Measurements from ENCODE around the gene CFAP46.
"Not testable (repeated sequence)": the region's sequence is repeated elsewhere in the genome, so short reads cannot be mapped to it uniquely, and the experiment has no call there.

The CFAP46 gene

GRCh38 chr10:132792099-132792498 is 150.3 kb downstream of the CFAP46 start:
- not testable (repeated sequence) for DNase-seq (ENCODE audit: low spot score)

DNA sequence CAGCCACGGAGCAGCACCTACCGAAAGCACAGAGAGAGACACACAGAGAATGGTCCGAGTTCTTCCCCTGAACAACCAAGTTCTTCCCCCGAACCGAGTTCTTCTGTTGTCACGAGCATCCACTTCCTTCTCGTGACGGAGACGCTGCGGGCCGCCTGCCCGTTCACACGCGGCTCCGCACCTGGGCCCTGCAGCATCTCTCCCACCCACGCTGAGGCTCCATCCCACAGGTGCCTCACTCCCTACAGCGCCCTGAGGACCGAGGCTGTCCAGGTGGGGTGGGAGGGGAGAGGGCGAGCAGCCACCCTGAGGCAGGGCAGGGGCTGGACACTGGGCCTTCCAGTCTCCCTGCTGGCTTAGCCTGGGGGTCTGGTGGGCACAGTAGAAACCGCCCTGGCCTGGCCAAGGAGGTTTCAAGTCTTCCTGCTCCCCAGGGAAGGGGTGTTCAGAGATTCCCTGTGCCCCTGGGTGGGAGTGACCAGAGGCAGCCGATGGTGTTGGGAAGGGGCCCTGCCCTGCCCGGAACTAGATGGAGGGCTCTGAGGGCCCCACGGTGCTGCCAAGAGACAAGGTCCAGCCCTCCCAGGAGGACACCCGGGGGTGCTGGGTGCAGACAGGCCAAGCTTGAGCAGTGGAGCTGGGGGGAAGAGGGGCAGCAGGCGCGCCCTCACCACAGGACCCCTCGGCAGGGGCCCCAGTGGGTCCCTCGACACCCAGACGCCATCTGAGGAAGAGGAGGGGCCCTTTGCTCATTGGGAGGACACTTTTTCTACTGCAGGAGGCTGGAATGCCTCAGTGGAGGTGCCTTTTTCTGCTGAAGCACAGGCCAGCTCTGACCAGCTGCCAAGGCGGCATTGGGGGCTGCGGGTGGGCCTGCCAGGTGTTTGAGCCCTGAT is 151.2 kb downstream of the CFAP46 start:
- no peak for DNase-seq (ENCODE audit: low spot score)

GRCh38 chr10:132790470-132790869 is 151.9 kb downstream of the CFAP46 start:
- DNase-seq (ENCODE audit: low spot score) = no peak

- no peak for DNase-seq (ENCODE audit: low spot score)
Observed at GRCh38 chr10:132789659-132790148, 152.7 kb downstream of the CFAP46 start.

- no peak for DNase-seq (ENCODE audit: low spot score)
Observed at GRCh38 chr10:132788831-132789219, 153.5 kb downstream of the CFAP46 start.

DNA sequence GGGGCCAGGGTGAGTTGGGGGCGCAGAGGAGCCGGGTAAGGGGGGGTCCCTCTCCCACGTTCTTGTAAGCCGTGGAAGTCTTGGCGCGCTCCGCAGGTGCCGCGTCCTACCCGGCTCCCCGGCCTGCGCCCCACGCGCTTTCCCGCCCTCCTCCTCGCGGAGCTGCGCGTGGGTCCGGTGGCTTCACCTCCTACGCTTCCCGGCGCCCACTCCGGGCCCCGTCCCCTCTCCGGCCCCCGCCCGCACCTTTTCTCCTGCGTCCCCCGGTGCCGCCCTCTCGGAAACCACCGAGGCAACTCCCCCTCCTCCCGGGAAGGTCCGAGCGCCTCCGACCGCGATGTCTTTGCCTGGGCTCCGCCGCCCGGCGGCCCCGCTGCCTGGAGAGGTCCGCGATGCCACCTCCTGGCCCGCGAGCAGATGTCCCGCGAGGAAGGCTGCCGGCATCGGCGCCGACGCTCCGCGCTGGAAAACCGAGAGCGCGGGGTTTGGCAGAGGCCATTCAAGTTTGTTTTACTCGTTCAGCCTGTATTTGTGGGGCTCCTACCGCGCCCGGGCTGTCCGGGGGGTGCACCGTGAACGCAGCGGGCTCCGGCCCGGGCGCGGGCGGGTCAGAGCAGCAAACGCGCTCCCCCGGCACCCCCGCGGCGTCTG is 154.1 kb downstream of the CFAP46 start:
- DNase-seq (ENCODE audit: low spot score) = no peak

DNA sequence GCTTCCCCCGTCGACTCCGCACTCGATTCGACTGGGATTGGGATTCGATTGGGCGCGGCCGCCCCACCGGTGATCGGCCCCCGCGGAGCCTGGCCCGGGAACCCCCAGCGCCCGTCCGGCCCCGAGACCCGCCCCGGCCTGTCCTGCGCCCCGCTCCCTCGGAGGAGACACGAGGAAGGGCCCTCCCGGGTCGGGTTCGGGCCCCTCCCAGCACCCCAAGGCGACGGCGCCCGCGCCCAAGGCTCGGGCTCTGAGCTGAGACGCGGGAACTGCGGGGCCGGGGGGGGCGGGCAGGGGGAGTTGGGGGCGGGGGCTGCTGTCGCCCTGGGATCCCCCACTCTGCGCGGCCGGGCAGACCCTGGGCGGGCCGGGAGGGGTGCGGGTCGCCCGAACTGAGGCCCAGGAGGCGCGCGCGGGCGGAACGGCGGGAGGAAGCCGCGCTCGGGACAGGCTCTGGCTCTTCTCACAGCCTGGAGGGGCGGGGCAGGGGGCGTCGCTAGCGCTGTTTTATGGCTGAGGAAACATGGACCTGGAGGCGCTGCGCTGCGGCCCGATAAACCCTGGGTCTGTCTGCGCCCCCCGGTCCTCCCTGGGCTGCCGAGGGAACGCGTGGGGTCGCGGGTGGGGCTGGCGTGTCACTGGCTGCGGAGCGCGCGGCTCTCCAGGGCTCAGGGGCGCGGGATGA is 154.7 kb downstream of the CFAP46 start:
- DNase-seq (ENCODE audit: low spot score) = no peak

DNA sequence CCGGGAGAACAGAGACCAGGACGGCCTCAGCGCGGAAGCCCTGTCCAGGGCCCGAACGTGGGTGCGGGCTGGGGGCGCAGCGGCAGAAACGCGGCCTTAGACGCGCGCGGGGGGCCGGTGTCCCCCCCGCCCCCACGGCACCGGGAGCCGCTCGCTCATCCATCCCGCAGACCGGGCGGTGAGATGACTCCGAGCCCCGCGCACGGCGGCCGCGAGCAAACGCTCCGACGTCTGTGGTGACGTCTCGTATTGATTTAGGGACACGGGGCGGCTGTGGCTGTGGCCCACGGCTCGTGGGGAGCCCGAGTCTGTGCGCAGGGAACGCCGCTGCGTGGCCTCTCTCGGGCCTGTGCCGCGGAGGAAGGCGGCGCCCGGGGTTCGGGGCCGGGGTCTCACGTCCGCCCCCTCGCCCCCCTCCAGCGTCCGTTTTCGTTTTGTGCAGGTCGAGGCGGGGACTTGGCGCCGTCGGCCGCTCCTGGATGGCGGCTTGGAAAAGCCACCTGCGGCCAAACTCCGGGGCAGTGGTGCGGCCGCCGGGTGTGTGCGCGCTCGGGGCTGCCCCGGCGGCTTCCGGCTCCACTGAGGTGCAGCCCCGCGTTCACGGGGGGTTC is 155.4 kb downstream of the CFAP46 start:
- DNase-seq (ENCODE audit: low spot score) = no peak

DNA sequence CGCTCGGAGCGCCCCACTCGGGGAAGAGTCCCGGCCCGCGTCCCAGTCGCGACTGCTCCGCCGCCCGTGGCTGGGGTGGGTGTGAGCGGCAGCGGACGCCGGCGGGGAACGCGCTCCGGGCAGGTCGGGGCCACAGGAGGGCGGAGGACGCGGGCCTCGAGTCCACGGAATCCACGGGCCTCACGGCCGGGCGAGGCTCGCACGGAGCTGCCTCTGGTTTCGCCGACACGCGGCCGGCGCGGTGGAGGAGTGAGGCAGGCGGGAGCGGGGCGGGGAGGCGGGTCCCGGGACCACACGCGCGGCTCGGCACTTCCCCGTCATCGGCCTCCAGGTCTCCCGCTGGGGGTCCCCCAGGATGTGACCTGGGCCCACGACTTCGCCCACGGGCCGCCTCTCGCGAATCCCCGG is 155.9 kb downstream of the CFAP46 start:
- no peak for DNase-seq (ENCODE audit: low spot score)

- no peak for DNase-seq (ENCODE audit: low spot score)
Observed at GRCh38 chr10:132785723-132786475, 156.5 kb downstream of the CFAP46 start, which contains the start of gene NKX6-2. Gene NKX6-2, minus strand, starts transcription at chr10:132786147. Its CDS starts 199 bp downstream, at chr10:132785948.

DNA sequence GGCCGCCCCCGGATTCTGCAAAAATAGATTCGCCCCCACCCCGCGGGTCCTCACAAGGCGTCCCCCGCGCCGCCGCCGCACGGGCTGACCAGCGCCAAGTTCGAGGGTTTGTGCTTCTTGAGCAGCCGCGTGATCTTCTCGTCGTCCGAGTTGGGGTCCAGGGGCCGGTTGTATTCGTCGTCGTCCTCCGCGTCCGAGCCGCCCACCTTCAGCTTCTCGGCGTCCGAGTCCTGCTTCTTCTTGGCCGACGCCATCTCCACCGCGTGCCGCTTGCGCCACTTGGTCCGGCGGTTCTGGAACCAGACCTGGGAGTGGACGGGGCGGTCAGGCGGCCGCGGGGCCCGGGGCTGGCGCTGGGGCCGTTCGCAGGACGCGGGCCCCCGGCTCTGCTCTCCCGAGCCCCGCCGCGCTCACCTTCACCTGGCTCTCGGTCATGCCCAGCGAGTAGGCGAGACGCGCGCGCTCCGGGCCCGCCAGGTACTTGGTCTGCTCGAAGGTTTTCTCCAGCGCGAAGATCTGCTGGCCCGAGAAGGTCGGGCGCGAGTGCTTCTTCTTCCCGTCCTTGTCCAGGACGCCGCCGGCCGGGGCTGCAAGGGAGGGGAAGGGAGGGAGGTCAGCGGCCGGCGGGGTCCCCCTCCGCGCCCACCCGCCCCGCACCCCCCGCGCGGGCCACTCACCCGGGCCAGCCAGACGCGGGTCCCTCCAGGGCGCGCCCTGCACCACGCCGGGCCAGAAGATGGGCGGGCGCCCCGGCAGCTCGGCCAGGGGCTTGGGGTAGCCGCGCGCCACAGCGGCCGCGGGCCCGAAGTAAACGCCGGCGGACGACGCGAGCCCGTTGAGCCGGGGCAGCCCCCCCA is 157.3 kb downstream of the CFAP46 start:
- no peak for DNase-seq (ENCODE audit: low spot score)

GRCh38 chr10:132783940-132784865 is 158.2 kb downstream of the CFAP46 start:
- DNase-seq (ENCODE audit: low spot score) = no peak

DNA sequence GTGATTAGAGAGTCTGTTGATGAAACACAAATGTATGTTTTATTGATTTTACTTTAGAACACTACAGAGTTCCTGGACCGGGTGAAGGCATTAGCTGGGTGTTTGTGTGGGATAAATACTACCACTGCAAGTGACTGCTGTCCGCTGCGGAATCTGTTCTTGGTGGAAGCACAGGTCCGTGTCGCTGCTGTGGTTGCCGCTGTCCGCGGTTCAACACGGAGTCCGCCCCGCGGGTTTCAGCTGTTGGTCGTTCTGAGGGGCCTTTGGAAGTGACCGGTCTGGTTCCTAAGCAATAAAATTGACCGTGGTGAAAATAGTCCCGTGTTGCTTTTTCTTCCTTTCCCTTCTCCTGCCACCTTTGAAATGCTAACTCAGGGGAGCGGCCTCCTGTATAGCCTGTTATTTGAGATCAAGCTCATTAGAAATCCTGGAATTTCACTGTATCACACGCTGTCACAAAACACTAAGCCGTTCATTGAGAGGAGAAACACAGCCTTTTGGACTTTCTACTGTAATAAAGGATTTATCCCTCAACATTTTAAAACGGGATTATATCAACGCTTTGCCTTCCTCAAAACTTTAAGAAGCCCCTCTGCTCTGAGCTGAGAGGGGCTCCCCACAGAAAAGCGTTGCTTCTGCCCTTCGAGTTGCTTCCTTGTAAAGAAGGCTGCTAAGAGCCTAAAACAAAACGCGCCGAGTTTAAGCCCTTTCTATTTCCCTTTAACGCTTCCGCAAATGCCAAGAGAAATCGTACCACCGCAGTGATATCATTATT is 159.0 kb downstream of the CFAP46 start:
- no peak for DNase-seq (ENCODE audit: low spot score)

- DNase-seq (ENCODE audit: low spot score) = no peak
Observed at GRCh38 chr10:132781556-132781955, 160.8 kb downstream of the CFAP46 start.

- no peak for DNase-seq (ENCODE audit: low spot score)
Observed at GRCh38 chr10:132780356-132780755, 162.0 kb downstream of the CFAP46 start.

DNA sequence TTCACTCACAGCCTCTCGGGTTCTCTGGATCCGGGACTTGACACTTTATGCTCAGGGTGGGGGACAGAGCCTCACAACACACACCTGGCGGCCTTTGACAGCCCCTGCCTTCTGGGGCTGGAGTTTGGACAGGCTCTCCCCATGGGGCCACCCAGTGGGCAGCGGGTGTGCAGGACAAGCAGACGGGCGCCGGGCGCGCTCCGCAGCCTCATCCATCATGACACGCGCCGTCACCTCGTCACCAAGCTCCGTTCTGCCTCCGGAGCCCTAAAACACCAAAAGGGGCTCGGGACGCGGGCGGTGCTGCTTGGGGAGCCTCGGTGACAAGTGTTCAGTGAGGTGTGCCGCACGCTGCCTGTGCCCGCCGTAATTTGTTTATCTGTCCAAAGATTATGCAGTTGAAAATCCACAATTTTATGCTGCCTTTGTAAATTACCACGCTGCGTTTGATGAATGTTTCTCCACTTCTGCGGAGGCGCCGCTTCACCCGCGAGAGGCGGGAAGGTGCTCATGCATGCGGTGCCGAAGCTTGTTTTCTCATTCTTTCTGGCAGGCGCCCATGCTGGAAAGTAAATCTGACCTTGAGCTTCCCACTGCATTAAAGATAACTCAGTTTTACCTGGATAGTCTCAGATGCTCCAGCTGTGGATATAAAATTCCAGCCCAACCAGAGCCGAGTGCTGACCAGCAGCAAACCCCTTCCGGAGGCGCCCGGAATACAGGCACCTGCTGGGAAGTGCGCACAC is 162.6 kb downstream of the CFAP46 start:
- DNase-seq (ENCODE audit: low spot score) = no peak

- DNase-seq (ENCODE audit: low spot score) = no peak
Observed at GRCh38 chr10:132777441-132777840, 164.9 kb downstream of the CFAP46 start.

Measured in SK-N-DZ (cell line).